Measurements from ENCODE around the gene GRM7. TPM values are rescaled to one million over a fixed set of nuclear protein-coding genes. Genes with fewer than 3 reads are reported as not detected.
A peak's percentile ranks its signal among the peaks of the same experiment; 100 is the strongest.

Gene GRM7
- total and polyA plus RNA-seq, 2 of the 4 experiments (the other 2 are of a cell fraction): not detected

DNA sequence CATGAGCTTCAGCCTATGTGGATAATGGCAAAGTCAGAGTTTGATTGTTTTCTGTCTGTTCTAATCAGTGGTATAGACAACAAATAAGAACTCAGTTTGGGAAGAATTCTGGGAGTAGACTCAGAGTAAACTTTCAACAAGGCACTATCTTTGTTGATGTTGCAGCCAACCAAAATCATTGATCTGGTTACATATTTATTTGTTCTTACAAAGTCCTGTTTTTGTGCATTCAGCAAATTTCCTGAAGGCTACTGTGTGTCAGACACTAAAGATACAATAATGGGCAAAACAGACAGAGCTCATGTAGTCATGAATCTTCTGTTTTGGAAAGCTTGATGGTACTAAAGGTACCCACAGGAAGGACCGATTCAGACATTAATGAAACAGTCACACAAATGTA is 55.0 kb downstream of the GRM7 start:
- H3K18ac ChIP-seq (ENCODE audit: low read depth, low read length): no peak overlapping the region
- dilution Hi-C loops (cut with HindIII; ENCODE audit: low sequenced_read_pairs, unreplicated experiment): no loop called here
- no peaks in the 10 kb centered on the region for H3K9me1 ChIP-seq (ENCODE audit: insufficient read depth, low read length)
- H4K91ac ChIP-seq (ENCODE audit: insufficient read depth, low read depth, low read length): no peak overlapping the region
- no peak overlapping the region for H3K9ac ChIP-seq (ENCODE audit: low read depth, low read length)
- no CpG with 5 or more reads among the region's 1 CpG for WGBS, 2 experiments (ENCODE audit: extremely low coverage in 2 of 2, insufficient read length in 1 of 2)
- intact Hi-C loops (cut with micrococcal nuclease): no loop called here
- no peak overlapping the region for H3K56ac ChIP-seq (ENCODE audit: extremely low read depth, insufficient read depth, low read length)
- BruUV-seq (replicated peaks): no TSS peak
- H2AK5ac ChIP-seq (ENCODE audit: low read depth, low read length): no peak overlapping the region
- no peak overlapping the region for H3K23ac ChIP-seq (ENCODE audit: low read depth, low read length)
- peaks cover 2% of the 10 kb centered on the region for H3K9me3 ChIP-seq (ENCODE audit: control insufficient read depth, insufficient read depth, low read length)
- no peak for ATAC-seq (ENCODE audit: low read depth)
- H3K4me3 ChIP-seq (ENCODE audit: insufficient read depth, low read depth, low read length): no peak overlapping the region
- ChIA-PET CTCF (no interaction called here), POLR2A (ENCODE audit: unreplicated experiment) (no interaction called here)
- H3K27me3 ChIP-seq (ENCODE audit: control insufficient read depth, insufficient read depth, low read length): no peaks in the 10 kb centered on the region
- no peak for DNase-seq
- TF ChIP-seq RCOR1 (IDR thresholded peaks at IDR 0.05; ENCODE audit: insufficient replicate concordance, low read length) (no peak), MAFK (IDR thresholded peaks at IDR 0.05; ENCODE audit: low read depth, low read length) (peak; percentile 50; the same call in 1 of the 2 replicates)
- no peak overlapping the region for H4K8ac ChIP-seq (ENCODE audit: low read depth in 2 of 2, low read length in 2 of 2)
- H4K20me1 ChIP-seq (ENCODE audit: insufficient read depth, low read length): no peaks in the 10 kb centered on the region
- no peak overlapping the region for H2BK5ac ChIP-seq (ENCODE audit: low read depth, low read length, poor library complexity, severe bottlenecking)
- no peak overlapping the region for H2BK20ac ChIP-seq (ENCODE audit: low read depth, low read length)
- in situ Hi-C loops (cut with MboI; ENCODE audit: low sequenced_read_pairs): no loop called here
- no peaks in the 10 kb centered on the region for H3K79me1 ChIP-seq (ENCODE audit: low read depth in 1 of 2, low read length in 2 of 2)
- H3K4me2 ChIP-seq (ENCODE audit: low read depth, low read length): no peak overlapping the region
- no peaks in the 10 kb centered on the region for H3K36me3 ChIP-seq (ENCODE audit: control insufficient read depth, insufficient read depth, low read length)
- no peaks in the 10 kb centered on the region for H3K4me1 ChIP-seq (ENCODE audit: control insufficient read depth, insufficient read depth, low read length)
- H2AFZ ChIP-seq (replicated peaks; ENCODE audit: low read length, poor library complexity): no peak overlapping the region
- H2AK9ac ChIP-seq (replicated peaks; ENCODE audit: low read depth, low read length, poor library complexity): no peak overlapping the region
- H3K27ac ChIP-seq (ENCODE audit: insufficient read depth, low read length): no peak overlapping the region
- no peak overlapping the region for H3K14ac ChIP-seq (replicated peaks; ENCODE audit: low read depth, low read length)
- H2BK15ac ChIP-seq (ENCODE audit: low read depth, low read length): no peak overlapping the region
- H2BK120ac ChIP-seq (ENCODE audit: low read depth, low read length): no peak overlapping the region
- H3K4ac ChIP-seq (ENCODE audit: low read depth, low read length): no peak overlapping the region
- no peak overlapping the region for H4K5ac ChIP-seq (ENCODE audit: low read depth, low read length)

Data from IMR-90 (cell line).